HG03103 (cell line): ENCODE results near the gene WFDC1.

Experiments
- ATAC-seq: cut with Tn5 transposase; IDR thresholded peaks from one replicate; pipeline ENCODE4 v1.9.1; 2021; ENCODE audit warnings: low read depth; ENCODE audit not compliant: unreplicated experiment

Gene WFDC1

DNA sequence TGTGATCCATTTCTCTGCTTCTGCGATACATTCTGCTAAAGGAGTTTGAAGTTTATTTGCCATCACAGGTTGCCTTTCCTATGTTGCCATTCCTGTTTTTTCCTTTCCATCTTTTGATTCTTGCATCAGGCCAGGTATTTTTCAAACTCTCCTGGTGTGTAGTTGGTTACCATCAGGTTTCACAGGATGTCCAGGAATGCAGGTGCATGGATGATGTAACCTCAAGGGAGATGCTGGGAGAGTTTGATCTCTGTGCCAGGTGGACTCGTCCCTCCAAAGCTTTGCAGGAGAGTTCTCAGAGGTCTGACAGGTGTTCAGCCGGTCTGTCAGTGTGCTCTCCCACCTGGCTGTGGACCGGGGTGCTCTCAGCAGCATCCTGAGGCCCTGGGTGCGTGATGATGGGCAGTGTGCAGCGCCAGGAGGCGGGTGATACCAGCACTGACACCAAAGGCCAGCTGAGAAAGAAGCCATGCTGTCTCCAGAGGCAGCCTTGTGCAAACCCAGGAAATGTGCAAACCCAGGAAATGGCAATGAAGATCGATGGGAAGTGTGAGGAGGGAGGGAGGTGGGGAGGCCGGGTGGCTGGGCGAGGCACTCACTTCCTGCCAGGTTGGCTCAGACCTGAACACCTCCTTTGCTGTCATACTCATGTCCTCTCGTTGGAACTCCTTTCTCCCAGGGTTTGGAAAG is 75.4 kb downstream of the WFDC1 start:
- no peak for ATAC-seq

DNA sequence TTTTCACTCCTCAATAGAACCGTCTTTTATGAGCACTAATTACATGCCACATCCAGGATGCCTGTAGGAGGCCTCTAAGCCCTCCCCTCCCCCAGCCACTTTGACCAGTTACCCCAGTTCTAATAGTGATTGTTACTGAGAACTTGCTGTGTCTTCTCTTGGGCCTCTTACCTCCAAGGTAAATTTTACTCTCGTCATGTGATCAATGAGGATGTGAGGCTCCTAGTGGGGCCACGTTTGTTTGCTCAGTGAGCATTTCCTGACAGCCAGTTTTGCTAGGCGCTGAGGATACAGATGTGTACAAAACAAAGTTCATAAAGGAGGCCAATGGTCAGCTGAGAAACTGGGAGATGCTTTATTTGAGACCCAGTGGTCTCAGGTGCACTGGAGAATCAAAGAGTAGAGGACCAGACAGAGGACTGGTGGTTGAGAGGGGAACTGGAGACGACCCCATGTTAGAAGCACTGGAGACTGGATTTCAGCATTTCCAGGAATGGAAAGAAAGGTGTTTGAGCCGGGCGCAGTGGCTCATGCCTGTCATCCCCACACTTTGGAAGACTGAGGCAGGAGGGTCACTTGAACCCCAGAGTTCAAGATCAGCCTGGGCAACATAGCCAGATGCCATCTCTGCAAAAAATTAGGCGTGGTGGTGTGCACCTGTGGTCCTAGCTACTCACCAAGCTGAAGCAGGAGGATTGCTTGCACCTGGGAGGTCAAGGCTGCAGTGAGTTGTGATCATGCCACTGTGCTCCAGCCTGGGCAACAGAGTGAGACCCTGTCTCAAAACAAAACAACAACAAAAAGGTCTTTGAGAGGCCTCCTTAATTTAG is 76.3 kb downstream of the WFDC1 start:
- no peak for ATAC-seq

DNA sequence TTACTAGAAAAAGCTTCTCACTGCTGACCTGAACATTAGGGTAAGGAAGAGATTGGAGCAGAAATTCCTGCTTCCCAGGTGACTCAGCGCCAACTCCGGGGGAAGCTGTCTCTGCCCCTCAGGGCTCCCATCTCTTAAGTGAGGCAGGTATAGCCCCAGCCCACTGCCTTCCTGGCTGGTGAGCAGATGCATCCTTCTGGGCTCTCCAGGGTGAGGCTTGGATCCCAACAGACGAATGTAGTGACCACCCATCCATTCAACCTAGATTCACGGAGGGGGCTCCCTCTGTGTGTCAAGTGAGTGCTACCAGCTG is 76.8 kb downstream of the WFDC1 start:
- ATAC-seq: no peak

DNA sequence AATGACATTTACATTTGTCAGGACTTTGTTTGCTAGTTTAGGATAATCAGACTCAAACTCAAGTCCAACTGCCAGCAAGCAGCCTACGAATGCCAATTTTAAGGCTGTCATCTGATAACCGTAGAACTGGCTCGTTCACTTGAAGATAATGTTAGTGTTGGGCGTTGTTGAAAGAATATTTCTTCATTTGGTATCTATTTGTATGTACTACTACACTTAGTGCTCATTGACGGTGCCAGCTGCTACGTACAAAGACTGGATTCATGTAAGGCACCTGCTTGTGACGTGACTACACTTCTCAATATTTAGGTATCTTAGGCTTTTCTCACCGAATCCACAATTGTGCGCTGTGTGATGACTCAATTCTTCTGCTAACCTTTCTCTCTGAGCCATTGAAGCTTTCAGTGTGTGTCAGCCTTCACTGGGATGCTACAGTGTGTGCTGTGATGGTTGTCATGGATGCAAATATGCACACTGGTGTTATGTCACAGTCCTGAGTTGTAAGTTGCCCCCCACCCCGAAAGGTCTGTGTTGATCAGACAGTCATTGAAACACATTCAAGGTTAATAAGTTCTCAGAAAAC is 79.3 kb downstream of the WFDC1 start:
- ATAC-seq: no peak

DNA sequence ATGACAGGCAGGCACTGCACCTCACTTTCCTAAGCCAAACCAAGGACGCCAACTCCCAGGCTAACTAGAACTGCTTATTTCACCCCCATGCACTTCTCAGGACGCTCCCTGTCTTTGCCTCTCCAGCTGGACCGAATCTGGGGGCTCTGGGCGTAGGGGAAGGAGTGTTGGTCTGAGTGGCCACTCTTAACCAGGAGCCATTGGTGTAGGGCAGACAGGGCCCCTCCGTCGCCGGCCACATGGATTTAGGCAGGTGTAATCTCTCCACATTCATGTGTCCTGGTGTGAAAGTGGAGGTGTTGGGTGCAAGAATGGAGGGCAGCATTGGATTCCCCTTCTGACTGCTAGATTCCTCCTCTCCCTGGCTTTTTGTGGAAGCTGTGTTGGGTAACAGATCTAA is 83.4 kb downstream of the WFDC1 start:
- no peak for ATAC-seq

DNA sequence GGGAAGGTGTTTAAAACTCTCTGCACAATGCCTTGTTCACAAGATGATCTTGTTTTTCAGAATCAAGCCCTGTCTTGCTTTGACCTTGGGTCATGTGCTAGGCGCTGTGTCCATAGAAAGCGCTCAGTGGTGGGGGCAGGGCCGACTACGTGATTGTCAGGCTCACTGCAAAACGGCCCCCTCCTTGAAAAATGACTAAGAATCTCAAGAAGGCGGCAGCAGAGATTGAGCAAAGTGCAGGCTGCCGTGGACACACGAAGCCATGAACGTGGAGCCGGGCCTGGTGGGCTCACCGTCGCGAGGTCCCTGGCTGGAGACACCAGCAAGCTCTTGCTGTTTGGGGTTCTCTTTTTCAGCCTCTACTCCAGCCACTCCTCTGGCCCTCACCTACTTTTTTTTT is 83.9 kb downstream of the WFDC1 start:
- no peak for ATAC-seq

DNA sequence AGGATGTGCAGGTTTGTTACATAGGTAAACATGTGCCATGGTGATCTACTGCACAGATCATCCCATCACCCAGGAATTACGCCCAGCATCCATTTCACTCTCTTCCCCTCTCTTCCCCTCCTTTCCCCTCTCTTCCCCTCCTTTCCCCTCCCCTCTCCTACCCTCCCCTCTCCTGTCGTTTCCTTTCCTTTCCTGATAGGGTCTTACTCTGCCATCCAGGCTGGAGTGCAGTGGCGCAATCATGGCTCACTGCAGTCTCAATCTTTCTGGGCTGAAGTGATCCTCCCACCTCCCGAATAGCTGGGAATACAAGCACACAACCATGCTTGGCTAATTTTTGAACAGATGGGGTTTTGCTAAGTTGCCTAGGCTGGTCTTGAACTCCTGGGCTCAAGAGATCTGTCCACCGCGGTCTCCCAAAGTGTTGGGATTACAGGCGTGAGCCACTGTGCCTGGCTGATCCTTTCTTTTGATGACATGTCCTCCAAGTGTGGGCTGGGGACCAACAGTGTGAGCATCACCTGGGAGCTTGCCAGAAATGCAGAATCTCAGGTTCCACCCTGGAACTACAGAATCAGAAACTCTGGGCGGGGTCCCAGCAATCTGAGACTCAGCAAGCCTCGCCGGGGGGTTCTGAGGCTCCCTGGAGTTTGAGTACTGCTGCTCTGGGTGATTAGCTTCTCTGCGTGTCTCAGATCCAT is 84.5 kb downstream of the WFDC1 start:
- ATAC-seq: no peak
